ENCODE results near the gene ZDHHC14.
"Not testable (repeated sequence)": the region's sequence is repeated elsewhere in the genome, so short reads cannot be mapped to it uniquely, and the experiment has no call there.

ZDHHC14 gene

DNA sequence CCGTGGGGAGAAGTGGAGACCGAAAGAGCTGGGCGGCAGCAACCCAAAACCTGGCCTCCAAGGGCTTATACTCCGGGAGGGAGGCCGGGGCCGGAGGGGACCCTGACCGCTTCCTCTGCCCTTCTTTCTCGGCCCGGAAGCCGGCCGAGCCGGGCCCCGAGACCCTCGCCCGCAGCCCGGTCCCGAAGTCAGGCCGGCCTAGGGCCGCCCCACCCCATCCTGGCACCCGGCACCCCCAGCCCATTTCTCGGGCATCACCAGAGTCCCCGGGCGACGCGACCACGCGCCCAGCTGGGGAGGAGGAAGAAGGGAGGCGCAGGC, 572 bp upstream of the ZDHHC14 start:
- Histone ChIP-seq H3K9ac (ENCODE audit: low read length in 2 of 2) (peak overlapping the region; percentile 72 to 80), H3K27ac (ENCODE audit: low read length) (peak overlapping the region; percentile 82), H3K9me3 (ENCODE audit: control insufficient read depth in 2 of 2, low read length in 2 of 2) (no peaks in the 10 kb centered on the region), H3K4me3 (ENCODE audit: low read length in 2 of 2) (peak overlapping the region; percentile 86 to 90), H3K4me1 (ENCODE audit: control insufficient read depth, insufficient read depth, low read length) (peaks cover 13% of the 10 kb centered on the region), H3K36me3 (ENCODE audit: control insufficient read depth in 2 of 2, insufficient read depth in 2 of 2, low read length in 2 of 2) (no peaks in the 10 kb centered on the region), H3K27me3 (ENCODE audit: control insufficient read depth in 1 of 2, insufficient read depth in 2 of 2, low read length in 2 of 2) (no peaks in the 10 kb centered on the region)

DNA sequence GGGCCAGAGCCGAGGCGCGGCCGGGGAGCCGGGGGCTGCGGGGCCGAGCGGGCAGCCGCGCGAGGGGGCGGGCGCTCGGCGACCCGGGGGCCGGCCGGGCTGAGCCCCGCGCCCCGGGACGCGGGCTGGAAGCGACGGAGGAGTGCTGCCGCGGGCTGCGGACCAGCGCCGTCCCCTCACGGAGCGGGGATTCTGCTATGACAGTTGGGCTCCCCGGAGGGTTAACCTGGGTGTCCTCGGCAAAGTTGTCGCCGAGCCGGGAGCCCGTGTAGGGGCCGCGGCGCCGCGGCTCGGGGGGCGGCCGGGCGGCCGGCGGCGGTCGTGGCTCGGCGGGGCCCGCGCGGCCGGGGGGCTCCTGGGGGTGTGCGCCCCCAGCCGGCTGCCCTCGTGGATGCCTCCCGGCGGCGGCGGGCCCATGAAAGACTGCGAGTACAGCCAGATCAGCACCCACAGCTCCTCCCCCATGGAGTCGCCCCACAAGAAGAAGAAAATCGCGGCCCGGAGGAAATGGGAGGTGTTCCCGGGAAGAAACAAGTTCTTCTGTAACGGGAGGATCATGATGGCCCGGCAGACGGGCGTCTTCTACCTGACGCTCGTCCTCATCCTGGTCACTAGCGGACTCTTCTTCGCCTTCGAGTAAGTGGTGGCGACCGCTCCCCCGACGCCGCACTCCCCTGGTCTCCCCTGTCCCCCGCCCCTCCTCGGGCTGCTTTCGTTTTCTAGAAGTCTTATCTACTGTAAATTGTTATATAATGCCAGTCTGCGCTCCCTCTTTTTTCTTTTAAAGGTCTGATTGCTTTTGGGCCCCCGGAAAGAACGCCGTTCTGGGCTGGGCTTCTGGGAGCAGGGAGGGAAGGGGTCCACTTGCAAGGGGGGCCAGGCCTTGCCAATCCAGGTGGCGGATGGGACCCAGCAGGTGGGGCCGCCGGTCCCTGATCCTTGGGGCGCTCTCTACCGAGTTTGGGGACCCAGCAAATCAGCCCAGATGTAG, 936 bp downstream of the ZDHHC14 start:
- Histone ChIP-seq H3K9ac (ENCODE audit: low read length in 2 of 2) (peak overlapping the region; percentile 69 to 78), H3K36me3 (ENCODE audit: control insufficient read depth in 2 of 2, insufficient read depth in 2 of 2, low read length in 2 of 2) (no peaks in the 10 kb centered on the region), H3K9me3 (ENCODE audit: control insufficient read depth in 2 of 2, low read length in 2 of 2) (no peaks in the 10 kb centered on the region), H3K4me3 (ENCODE audit: low read length in 2 of 2) (peak overlapping the region; percentile 86 to 90), H3K27me3 (ENCODE audit: control insufficient read depth in 1 of 2, insufficient read depth in 2 of 2, low read length in 2 of 2) (no peaks in the 10 kb centered on the region), H3K4me1 (ENCODE audit: control insufficient read depth, insufficient read depth, low read length) (peaks cover 13% of the 10 kb centered on the region), H3K27ac (ENCODE audit: low read length) (no peak overlapping the region)

DNA sequence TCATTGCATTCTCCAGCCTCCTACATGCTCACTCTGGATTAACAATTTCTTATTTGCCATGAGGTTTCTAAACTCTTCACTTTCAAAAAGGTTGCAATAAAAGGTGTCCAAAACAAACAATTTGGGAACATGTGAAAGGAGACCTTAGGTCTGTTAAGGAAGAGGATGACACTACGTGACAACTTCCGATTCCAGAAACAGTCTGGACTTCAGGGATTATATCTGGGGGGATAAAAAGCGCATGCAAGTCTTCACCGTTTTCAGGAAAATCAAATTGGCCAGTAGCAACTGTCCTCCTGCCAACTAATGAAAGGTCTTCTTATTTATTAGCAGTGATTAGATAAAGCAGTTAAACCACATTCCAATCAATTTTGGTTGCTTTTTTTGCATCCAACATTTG, 1.8 kb downstream of the ZDHHC14 start:
- Histone ChIP-seq H3K27me3 (ENCODE audit: control insufficient read depth in 1 of 2, insufficient read depth in 2 of 2, low read length in 2 of 2) (no peaks in the 10 kb centered on the region), H3K27ac (ENCODE audit: low read length) (no peak overlapping the region), H3K4me3 (ENCODE audit: low read length in 2 of 2) (peak overlapping the region; percentile 80 to 86), H3K4me1 (ENCODE audit: control insufficient read depth, insufficient read depth, low read length) (peaks cover 13% of the 10 kb centered on the region), H3K36me3 (ENCODE audit: control insufficient read depth in 2 of 2, insufficient read depth in 2 of 2, low read length in 2 of 2) (no peaks in the 10 kb centered on the region), H3K9ac (ENCODE audit: low read length in 2 of 2) (peak overlapping the region; percentile 69 to 78), H3K9me3 (ENCODE audit: control insufficient read depth in 2 of 2, low read length in 2 of 2) (no peaks in the 10 kb centered on the region)

DNA sequence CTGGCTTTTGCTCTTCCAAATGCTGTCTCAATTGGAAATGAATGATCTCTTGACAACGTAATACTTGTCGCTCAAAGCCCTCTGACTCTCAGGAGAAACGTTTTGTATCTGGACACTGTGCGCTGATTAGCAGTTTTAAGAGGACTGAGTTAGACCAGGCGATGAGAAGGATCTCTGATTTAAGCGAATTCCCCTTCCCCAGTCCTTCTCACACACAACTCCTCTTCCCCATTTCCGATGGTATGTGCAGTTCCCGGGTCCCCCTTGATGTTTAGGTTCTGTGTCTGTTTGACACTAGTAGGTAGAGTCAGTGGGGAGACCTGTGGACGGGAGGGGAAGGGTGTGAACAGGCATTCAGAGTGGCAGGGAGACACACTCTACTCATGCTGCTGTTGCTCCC, 2.5 kb downstream of the ZDHHC14 start:
- no peaks in the 10 kb centered on the region for H3K9me3 ChIP-seq (ENCODE audit: control insufficient read depth in 2 of 2, low read length in 2 of 2)
- H3K36me3 ChIP-seq (ENCODE audit: control insufficient read depth in 2 of 2, insufficient read depth in 2 of 2, low read length in 2 of 2): no peaks in the 10 kb centered on the region
- H3K9ac ChIP-seq (ENCODE audit: low read length in 2 of 2): no peak overlapping the region
- peaks cover 13% of the 10 kb centered on the region for H3K4me1 ChIP-seq (ENCODE audit: control insufficient read depth, insufficient read depth, low read length)
- H3K27me3 ChIP-seq (ENCODE audit: control insufficient read depth in 1 of 2, insufficient read depth in 2 of 2, low read length in 2 of 2): no peaks in the 10 kb centered on the region
- no peak overlapping the region for H3K4me3 ChIP-seq (ENCODE audit: low read length in 2 of 2)
- H3K27ac ChIP-seq (ENCODE audit: low read length): no peak overlapping the region

DNA sequence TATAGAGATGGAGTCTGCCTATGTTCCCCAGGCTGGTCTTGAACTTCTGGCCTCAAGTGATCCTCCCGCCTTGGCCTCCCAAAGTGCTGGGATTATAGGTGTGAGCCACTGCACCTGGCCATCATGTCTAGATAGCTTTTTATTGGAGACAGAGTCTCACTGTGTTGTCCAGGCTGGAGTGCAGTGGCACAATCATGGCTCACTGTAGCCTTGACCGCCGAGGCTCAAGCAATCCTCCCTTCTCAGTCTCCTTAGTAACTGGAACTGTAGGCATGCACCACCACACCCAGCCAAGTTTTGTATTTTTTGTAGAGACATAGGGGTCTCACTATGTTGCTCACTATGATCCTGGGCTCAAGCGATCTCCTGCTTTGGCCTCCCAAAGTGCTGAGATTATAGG, 4.0 kb downstream of the ZDHHC14 start:
- H3K9me3 ChIP-seq (ENCODE audit: control insufficient read depth in 2 of 2, low read length in 2 of 2); H3K9ac ChIP-seq (ENCODE audit: low read length in 2 of 2); H3K36me3 ChIP-seq (ENCODE audit: control insufficient read depth in 2 of 2, insufficient read depth in 2 of 2, low read length in 2 of 2); H3K4me3 ChIP-seq (ENCODE audit: low read length in 2 of 2); H3K27ac ChIP-seq (ENCODE audit: low read length); H3K27me3 ChIP-seq (ENCODE audit: control insufficient read depth in 1 of 2, insufficient read depth in 2 of 2, low read length in 2 of 2): not testable (repeated sequence)
- peaks cover 10% of the 10 kb centered on the region for H3K4me1 ChIP-seq (ENCODE audit: control insufficient read depth, insufficient read depth, low read length)

DNA sequence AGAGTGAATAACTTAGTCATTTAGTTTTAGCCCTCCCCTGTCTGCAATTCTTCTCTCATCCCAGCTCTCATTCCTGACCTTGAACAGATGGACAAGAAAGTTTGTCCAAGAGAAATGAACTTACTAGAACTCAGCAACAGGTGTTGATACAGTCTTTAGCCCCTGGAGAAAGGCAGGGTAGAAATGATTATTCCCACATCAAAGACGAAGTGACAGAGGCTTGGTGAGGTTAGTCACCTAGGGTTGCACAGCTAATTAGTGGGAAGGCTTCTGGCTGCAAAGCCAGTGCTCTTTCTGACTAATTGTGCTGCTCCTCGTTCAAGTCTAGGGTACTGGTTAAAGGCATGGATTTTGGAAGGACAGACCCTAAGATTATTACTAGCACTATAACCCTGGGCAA, 4.5 kb downstream of the ZDHHC14 start:
- H3K27ac ChIP-seq (ENCODE audit: low read length): no peak overlapping the region
- no peaks in the 10 kb centered on the region for H3K27me3 ChIP-seq (ENCODE audit: control insufficient read depth in 1 of 2, insufficient read depth in 2 of 2, low read length in 2 of 2)
- peaks cover 0 to 4% of the 10 kb centered on the region in 2 donors for H3K9me3 ChIP-seq (ENCODE audit: control insufficient read depth in 2 of 2, low read length in 2 of 2)
- H3K4me3 ChIP-seq (ENCODE audit: low read length in 2 of 2): no peak overlapping the region
- H3K9ac ChIP-seq (ENCODE audit: low read length in 2 of 2): no peak overlapping the region
- H3K36me3 ChIP-seq (ENCODE audit: control insufficient read depth in 2 of 2, insufficient read depth in 2 of 2, low read length in 2 of 2): no peaks in the 10 kb centered on the region
- peaks cover 10% of the 10 kb centered on the region for H3K4me1 ChIP-seq (ENCODE audit: control insufficient read depth, insufficient read depth, low read length)

DNA sequence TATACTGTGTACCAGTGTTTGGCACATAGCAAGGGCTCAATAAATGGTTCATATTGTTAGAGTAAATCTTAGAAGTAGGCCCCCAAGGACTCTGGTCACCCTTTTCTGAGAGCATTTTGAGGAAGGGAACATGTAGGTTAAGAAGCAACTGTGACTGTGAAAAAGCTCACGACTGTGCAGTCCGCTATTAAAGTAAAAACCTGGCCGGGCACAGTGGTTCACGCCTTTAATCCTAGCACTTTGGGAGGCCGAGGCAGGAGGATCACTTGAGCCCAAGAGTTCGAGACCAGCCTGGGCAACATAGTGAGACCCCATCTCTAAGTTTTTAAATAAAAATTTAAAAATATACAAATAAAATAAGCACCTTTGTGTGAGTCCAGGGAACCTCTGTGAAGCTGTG, 5.0 kb downstream of the ZDHHC14 start:
- Histone ChIP-seq H3K27ac (ENCODE audit: low read length) (no peak overlapping the region), H3K27me3 (ENCODE audit: control insufficient read depth in 1 of 2, insufficient read depth in 2 of 2, low read length in 2 of 2) (no peaks in the 10 kb centered on the region), H3K36me3 (ENCODE audit: control insufficient read depth in 2 of 2, insufficient read depth in 2 of 2, low read length in 2 of 2) (no peaks in the 10 kb centered on the region), H3K9me3 (ENCODE audit: control insufficient read depth in 2 of 2, low read length in 2 of 2) (peaks cover under 1 to 4% of the 10 kb centered on the region in 2 donors), H3K4me3 (ENCODE audit: low read length in 2 of 2) (no peak overlapping the region), H3K4me1 (ENCODE audit: control insufficient read depth, insufficient read depth, low read length) (peaks cover 10% of the 10 kb centered on the region), H3K9ac (ENCODE audit: low read length in 2 of 2) (no peak overlapping the region)

DNA sequence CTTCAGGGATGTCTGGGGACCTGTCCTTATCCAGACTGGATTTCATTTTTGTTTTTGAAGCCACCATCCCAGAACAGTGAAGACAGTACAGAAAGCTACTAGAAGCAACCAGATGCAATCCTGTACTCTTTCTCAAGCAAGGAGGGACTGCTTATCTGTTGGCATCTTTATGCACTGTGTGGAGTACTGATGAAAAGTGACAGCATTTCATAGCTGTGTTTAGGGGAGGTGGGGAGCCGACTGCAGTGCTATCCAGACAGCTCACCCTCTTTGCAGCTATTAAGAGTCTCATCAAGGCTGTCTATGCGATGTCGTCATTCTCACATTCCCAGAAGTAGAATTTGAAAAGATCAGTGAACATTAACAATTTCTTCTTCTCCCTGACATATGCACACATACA, 5.5 kb downstream of the ZDHHC14 start:
- Histone ChIP-seq H3K4me1 (ENCODE audit: control insufficient read depth, insufficient read depth, low read length) (peaks cover 10% of the 10 kb centered on the region), H3K27me3 (ENCODE audit: control insufficient read depth in 1 of 2, insufficient read depth in 2 of 2, low read length in 2 of 2) (no peaks in the 10 kb centered on the region), H3K27ac (ENCODE audit: low read length) (no peak overlapping the region), H3K9me3 (ENCODE audit: control insufficient read depth in 2 of 2, low read length in 2 of 2) (peaks cover 4 to 5% of the 10 kb centered on the region in 2 donors), H3K9ac (ENCODE audit: low read length in 2 of 2) (no peak overlapping the region), H3K36me3 (ENCODE audit: control insufficient read depth in 2 of 2, insufficient read depth in 2 of 2, low read length in 2 of 2) (no peaks in the 10 kb centered on the region), H3K4me3 (ENCODE audit: low read length in 2 of 2) (no peak overlapping the region)

DNA sequence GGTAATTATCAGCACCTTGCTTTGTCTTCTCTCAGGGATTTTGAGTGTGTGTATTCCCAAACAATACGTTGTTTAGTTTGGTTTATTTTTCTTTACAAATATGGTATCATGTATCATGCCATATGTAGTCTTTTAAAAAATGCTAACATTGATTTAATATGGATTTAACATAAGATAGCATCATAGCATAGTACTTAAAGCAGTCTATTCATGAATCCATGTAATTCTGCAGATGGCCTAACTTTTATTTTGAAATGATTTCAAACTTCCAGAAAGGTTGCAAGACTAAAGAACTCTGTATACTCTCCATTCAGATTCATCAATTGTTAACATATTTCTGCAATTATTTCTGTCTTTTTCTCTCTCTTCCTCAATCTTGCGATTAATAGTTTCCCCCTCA, 7.9 kb downstream of the ZDHHC14 start:
- Histone ChIP-seq H3K9me3 (ENCODE audit: control insufficient read depth in 2 of 2, low read length in 2 of 2) (peaks cover 4 to 7% of the 10 kb centered on the region in 2 donors), H3K27me3 (ENCODE audit: control insufficient read depth in 1 of 2, insufficient read depth in 2 of 2, low read length in 2 of 2) (no peaks in the 10 kb centered on the region), H3K4me1 (ENCODE audit: control insufficient read depth, insufficient read depth, low read length) (no peaks in the 10 kb centered on the region), H3K9ac (ENCODE audit: low read length in 2 of 2) (no peak overlapping the region), H3K36me3 (ENCODE audit: control insufficient read depth in 2 of 2, insufficient read depth in 2 of 2, low read length in 2 of 2) (no peaks in the 10 kb centered on the region), H3K27ac (ENCODE audit: low read length) (no peak overlapping the region), H3K4me3 (ENCODE audit: low read length in 2 of 2) (no peak overlapping the region)

DNA sequence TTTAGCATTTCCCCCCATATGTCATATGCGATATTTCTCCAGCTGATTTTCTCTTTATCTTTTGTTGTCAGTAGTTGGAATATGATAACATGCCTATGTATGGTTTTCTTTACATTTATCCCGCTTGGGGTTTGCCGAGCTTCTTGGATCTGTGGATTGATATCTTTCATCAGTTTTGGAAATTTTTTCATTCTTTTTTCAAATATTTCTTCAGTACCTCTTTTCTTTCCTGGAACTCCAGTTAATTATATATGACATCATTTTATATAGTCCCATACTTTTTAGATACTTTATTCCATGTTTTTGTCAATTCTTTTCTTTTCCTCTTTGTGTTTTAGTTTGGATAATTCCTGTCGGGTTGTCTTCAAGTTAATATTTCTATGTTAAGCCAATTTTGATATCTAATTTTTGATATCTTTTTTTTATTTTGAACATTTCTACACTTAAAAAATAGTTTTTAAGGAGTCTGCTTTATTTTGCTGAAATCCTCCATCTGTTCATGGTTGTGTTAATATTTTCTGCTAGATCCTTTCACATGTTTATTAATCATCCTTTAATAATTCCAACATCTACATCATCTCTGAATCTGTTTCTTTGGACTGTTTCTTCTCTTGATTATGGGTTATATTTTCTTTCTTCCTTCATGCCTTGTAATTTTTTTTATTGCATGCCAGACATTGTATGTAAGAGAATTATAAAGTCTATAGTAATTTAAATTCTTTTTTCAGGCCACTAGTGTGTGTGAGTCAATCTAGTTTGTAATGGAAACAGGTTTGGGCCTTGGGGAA, 9.5 kb downstream of the ZDHHC14 start:
- no peak overlapping the region for H3K9ac ChIP-seq (ENCODE audit: low read length in 2 of 2)
- peaks cover 4 to 7% of the 10 kb centered on the region in 2 donors for H3K9me3 ChIP-seq (ENCODE audit: control insufficient read depth in 2 of 2, low read length in 2 of 2)
- no peaks in the 10 kb centered on the region for H3K36me3 ChIP-seq (ENCODE audit: control insufficient read depth in 2 of 2, insufficient read depth in 2 of 2, low read length in 2 of 2)
- H3K27ac ChIP-seq (ENCODE audit: low read length): no peak overlapping the region
- no peak overlapping the region for H3K4me3 ChIP-seq (ENCODE audit: low read length in 2 of 2)
- no peaks in the 10 kb centered on the region for H3K4me1 ChIP-seq (ENCODE audit: control insufficient read depth, insufficient read depth, low read length)
- H3K27me3 ChIP-seq (ENCODE audit: control insufficient read depth in 1 of 2, insufficient read depth in 2 of 2, low read length in 2 of 2): no peaks in the 10 kb centered on the region
